GM21576 (cell line): ENCODE data around the gene OR1Q1.
"Not testable (repeated sequence)": the region's sequence is repeated elsewhere in the genome, so short reads cannot be mapped to it uniquely, and the experiment has no call there.

Source experiments
- ATAC-seq: cut with Tn5 transposase; IDR thresholded peaks from one replicate; pipeline ENCODE4 v1.9.1; 2021; ENCODE audit warnings: mild to moderate bottlenecking, moderate library complexity; ENCODE audit not compliant: unreplicated experiment

OR1Q1 gene, protein sequence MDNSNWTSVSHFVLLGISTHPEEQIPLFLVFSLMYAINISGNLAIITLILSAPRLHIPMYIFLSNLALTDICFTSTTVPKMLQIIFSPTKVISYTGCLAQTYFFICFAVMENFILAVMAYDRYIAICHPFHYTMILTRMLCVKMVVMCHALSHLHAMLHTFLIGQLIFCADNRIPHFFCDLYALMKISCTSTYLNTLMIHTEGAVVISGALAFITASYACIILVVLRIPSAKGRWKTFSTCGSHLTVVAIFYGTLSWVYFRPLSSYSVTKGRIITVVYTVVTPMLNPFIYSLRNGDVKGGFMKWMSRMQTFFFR

DNA sequence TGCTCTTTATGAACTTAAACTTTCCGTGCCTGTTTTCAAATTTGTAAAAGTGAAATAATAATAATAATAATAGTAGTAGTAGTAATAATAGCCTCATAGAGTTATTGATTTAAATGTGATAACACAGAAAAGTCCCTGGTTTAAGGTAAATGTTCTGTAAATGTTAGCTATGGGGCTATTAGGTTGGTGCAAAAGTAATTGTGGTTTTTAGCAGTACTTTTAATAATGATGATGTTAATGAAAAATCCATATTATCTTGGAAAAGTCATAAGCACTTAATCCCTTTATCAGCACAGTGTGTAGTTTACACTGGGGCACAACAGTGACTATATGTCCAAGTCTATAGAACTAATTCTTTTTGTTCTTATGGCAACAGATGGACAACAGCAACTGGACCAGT lies at the start of gene OR1Q1:
Gene OR1Q1, plus strand, starts transcription at position 377 of the 400 bp plus-strand sequence. Its CDS starts 0 bp downstream, at position 377.
- ATAC-seq, result no peak

DNA sequence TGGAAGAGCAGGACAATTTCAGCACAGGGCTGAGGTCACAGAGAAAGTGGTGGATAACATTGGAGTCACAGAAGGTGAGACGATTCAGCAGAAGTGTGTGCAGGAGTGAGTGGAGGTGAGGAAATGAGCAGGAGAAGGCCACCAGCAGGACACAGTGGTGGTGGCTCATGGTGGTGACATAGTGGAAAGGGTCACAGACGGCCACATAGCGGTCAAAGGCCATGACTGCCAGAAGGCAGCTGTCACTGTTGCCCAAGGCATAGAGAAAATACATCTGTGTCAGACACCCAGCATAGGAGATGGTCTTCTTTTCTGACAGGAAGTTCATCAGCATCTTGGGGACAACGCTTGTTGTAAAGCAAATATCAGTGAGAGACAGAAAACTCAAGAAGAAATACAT lies 46.6 kb upstream of the OR1Q1 start:
- ATAC-seq, result no peak

DNA sequence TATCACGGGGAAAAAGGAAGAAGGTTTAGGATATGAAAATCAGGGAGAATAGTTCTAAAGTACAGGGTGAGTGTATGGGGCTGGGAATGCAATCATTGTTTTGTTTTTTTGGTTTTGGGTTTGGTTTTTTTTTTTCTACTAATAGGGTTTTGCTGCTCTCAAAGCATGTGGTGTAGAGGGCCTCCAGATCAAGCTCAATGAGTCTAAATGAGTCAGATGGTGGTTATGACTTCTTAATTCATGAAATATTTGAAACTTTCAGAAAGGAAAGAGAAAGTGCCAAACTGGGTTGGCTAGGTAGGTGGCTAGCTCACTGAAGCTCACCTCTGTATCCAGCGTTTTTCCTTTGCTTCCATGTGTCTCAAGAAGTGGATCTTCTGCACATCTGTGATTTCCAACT lies 42.1 kb upstream of the OR1Q1 start:
- ATAC-seq, result no peak

DNA sequence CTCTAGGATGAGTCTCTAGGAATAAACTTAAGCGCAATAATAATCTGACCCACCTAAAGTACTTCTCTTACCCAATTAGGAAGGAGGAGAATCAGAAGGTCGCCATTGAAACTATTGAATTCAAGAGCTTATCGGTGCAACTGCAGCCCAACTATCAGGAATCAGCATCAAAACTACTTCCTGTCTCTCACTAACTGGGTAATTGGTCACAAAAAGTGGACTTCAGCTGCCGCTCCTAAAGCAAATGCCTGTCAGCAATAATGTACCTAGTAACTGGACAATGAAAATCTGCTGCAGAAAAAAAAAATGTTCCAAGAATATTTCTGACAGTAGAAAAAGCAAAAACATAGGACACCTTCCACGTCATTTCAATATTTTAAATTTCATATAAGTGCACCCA lies 34.7 kb upstream of the OR1Q1 start:
- no peak for ATAC-seq

DNA sequence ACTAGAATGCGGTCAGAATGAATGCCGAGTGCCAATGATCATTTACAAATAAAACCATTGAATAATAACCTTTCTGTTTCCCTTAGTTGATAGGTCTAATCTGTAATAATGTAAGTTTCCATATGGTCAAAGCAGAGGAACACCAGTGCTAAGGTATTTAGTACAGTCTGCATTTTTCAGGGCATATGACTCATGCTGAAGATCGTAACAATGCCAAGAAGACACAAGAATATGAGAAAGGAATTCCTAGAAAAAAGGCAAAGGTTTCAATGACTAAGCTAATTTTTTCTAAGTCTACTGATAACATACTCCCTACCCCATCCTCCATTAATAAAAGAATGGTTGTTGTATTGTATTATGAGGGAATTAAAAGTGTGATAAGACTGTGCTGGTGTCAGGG lies 34.2 kb upstream of the OR1Q1 start:
- no peak for ATAC-seq

DNA sequence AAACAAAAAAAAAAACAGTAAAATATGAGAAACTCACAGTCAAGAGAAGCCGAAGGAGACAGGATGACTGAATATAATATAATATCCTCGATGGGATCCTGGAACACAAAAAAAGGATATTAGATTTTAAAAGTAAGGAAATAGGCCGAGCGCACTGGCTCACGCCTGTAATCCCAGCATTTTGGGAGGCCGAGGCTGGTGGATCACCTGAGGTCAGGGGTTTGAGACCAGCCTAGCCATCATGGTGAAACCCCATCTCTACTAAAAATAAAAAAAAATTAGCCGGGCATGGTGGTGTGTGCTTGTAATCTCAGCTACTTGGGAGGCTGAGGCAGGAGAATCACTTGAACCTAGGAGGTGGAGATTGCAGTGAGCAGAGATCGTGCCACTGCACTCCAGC lies 31.3 kb upstream of the OR1Q1 start, which contains the start of gene OR1L8:
Gene OR1L8, minus strand, starts transcription at position 101 of the 400 bp plus-strand sequence. CDS start 14,907 bp downstream, outside the sequence.
- ATAC-seq, result not testable (repeated sequence)

DNA sequence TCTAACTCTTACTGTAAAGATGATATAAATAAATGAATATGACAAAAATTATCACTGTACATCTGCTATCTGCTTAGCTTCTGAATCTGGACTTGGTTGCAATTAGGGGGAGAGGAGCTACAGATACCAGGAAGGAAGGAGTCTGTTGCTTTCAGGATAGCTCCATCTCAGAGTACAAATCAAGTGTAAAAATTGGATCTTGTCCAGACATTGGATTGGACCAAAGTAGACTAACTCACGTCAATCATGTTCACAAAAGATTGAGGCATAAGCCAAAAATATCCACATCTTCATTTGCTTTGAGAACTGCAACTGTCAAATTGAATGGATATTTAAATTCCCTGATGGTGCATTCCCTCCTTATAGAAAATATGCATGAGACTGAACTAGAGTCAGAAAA lies 8.8 kb upstream of the OR1Q1 start:
- ATAC-seq, result no peak

DNA sequence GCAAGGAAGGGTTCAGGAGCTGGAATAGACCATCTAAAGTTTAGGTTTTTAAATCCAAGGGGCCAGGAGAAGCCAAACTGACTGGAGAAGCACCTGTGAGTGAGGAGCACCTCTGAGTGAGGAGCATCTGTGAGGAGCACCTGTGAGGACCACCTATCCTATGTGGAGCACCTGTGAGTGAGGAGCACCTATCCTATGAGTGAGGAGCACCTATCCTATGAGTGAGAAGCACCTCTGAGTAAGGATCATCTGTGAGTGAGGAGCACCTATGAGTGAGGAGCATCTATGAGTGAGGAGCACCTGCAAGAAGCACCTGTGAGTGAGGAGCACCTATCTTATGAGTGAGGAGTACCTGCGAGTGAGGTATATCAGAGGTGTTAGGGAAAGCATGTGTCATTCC lies 8.0 kb upstream of the OR1Q1 start:
- no peak for ATAC-seq

DNA sequence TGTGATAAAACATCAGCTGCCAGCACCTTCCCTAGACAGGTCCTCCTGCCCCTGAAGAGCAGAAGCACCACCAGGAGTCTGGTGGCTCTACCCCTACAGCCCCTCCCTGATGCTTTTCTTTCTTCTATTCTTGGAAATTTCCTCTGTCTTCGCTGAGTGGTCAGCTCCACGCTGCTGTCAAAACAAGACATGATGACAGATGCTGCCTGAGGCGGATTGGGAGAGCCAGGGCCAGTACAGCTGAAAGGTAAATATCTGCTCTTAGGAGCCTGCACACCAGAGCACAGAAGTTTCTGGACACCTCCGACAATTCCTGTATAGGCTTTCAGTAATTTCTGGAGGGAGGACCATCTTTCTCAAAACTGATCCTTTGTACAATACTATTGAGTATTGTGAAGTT lies 4.7 kb upstream of the OR1Q1 start:
- no peak for ATAC-seq

DNA sequence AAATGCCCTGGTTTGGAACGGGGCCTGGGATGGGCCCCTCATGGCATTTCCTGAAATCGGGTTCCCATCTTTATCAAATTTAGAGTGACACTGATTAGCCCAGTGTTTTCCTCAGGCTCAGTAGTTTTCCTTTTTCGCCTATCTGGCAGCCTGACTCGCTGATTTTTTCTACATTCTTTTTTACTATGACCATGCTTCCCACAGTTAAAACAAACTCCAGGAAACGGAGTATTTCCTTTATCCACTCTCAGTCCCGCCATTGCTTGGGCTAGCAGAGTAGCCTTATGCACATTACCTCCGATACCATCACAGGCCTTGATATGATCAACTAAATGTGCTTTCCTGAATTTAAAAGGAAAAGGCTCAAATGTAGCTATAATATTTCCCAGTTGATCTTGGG lies 5.5 kb downstream of the OR1Q1 start:
- no peak for ATAC-seq

DNA sequence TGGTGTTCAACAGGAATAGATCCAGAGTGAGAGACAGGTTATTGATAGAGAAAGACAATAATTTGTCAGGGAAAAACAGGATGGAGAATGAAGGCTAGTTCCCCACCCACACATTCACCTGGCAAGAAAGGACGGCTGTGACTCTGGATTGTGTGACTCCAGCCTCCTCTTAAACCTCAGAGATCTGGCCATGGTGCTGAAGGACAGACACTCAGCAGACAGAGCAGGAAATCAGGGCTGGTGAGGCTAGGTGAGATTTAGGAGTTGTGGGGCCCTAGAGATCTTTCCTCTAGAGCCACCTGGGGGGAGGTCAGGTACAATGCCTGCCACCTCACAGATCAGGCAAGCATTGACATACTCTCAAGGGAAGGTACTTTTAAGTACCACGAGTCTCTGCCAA lies 27.7 kb downstream of the OR1Q1 start:
- ATAC-seq, result no peak

DNA sequence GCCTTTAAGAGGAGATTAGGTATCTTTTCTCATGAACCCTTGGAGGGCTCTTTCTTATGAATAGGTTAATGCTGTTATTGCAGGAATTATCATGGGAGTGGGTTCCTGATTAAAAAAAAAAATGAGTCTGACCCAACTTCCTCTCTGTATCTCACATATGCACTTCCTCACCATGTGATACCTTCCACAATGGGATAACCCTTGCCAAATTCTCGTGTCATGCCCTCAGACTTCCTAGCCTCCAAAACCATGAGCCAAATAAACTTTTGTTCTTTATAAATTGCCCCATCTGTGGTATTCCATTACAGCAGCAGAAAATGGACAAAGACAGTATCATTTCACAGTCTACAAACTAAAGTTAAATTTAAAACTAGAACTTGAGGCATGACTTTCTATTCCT lies 41.8 kb downstream of the OR1Q1 start:
- ATAC-seq, result no peak

DNA sequence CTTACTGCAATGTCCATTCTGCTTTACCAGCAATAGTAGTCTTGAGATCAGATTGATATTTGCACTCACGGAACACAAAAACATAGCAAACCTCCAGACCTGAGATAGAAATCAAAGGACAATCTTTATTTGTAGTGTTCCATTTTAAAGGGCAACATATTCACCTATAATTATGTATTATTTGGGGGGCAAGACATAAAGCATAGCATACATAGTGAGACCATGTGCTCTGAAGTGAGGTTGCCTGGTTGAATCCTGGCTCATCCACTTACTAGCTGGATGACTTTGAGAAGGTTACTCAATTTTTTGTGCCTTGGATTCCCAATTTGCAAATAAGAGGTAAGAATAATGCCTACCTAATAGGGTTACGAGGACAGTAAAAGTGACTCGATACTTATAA lies 43.0 kb downstream of the OR1Q1 start, which contains the start of gene OR1B1:
Gene OR1B1, minus strand, starts transcription at position 101 of the 400 bp plus-strand sequence.
- ATAC-seq, result no peak

DNA sequence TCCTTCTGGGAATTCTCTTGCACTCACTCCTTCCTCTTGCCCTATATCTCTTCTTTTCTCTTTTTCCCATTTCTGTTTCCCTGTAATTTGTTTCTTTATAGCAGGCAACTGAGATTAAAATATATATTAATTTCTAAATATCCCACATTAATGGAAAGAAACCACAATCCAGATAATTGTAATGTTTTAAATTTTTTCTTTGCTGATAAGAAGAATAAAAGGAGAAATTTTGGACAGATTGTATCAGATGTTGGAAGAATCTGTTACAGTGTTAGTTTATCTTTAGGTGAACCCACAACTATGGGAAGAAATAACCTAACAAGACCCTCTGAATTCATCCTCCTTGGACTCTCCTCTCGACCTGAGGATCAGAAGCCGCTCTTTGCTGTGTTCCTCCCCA lies 46.9 kb downstream of the OR1Q1 start, which contains the start of gene OR1L1:
Gene OR1L1, plus strand, starts transcription at position 301 of the 400 bp plus-strand sequence. Its CDS starts 0 bp downstream, at position 301.
- no peak for ATAC-seq
